GM23338 (cell line): ENCODE results near the gene NRGN. TPM values are rescaled to one million over a fixed set of nuclear protein-coding genes. Genes with fewer than 3 reads are reported as not detected.

Experiments
- ATAC-seq: fragments of 200-7000 bp; cut with Tn5 transposase; 3 replicates; pipeline ENCODE4 v1.9.1; 2020
- DNase-seq: peaks from one replicate; pipeline ENCODE4 v3.0.0-alpha.2; 2015; ENCODE audit warnings: low spot score
- H2AFZ ChIP-seq: fragments of 200-600 bp; sonication (generic); 2 replicates; pipeline ENCODE4 v1.8.0; 2016; ENCODE audit warnings: antibody characterized with exemption, mild to moderate bottlenecking, moderate library complexity
- H3F3A ChIP-seq: fragments of 200-600 bp; sonication (generic); replicated peaks from 2 replicates; pipeline ENCODE4 v1.8.0; 2017; ENCODE audit warnings: antibody characterized with exemption, mixed run types, low read depth
- H3K27ac ChIP-seq: fragments of 200-600 bp; sonication (generic); 2 replicates; pipeline ENCODE4 v1.6.1; 2016; ENCODE audit warnings: low read depth
- H3K27me3 ChIP-seq: fragments of 200-600 bp; sonication (generic); 2 replicates; pipeline ENCODE4 v1.8.0; 2016; ENCODE audit warnings: mild to moderate bottlenecking, mixed run types, moderate library complexity; ENCODE audit not compliant: insufficient read depth
- H3K36me3 ChIP-seq: fragments of 200-600 bp; sonication (generic); 2 replicates; pipeline ENCODE4 v1.8.0; 2016; ENCODE audit warnings: mild to moderate bottlenecking; ENCODE audit not compliant: insufficient read depth
- H3K4me1 ChIP-seq: fragments of 200-600 bp; sonication (generic); 2 replicates; pipeline ENCODE4 v1.8.0; 2016; ENCODE audit warnings: mild to moderate bottlenecking, moderate library complexity; ENCODE audit not compliant: insufficient read depth
- H3K4me2 ChIP-seq: fragments of 200-600 bp; sonication (generic); 2 replicates; pipeline ENCODE4 v1.7.1; 2017; ENCODE audit warnings: mixed run types
- H3K4me3 ChIP-seq: fragments of 200-600 bp; sonication (generic); 2 replicates; pipeline ENCODE4 v1.6.1; 2016; ENCODE audit warnings: mixed run types
- H3K79me2 ChIP-seq: fragments of 200-600 bp; sonication (generic); replicated peaks from 2 replicates; pipeline ENCODE4 v1.8.0; 2017; ENCODE audit warnings: mild to moderate bottlenecking; ENCODE audit not compliant: insufficient read depth
- H3K9me2 ChIP-seq: fragments of 200-600 bp; sonication (generic); 2 replicates; pipeline ENCODE4 v1.8.0; 2017; ENCODE audit not compliant: insufficient read depth
- H4K20me1 ChIP-seq: fragments of 200-600 bp; sonication (generic); replicated peaks from 2 replicates; pipeline ENCODE4 v1.8.0; 2017; ENCODE audit warnings: mild to moderate bottlenecking; ENCODE audit not compliant: insufficient read depth
- H3K27ac Mint-ChIP-seq: 2 replicates; pipeline ENCODE4 v1.8.0; 2020; ENCODE audit warnings: inconsistent platforms, mild to moderate bottlenecking, moderate library complexity, mixed read lengths
- H3K27me3 Mint-ChIP-seq: 3 replicates; pipeline ENCODE4 v1.8.0; 2022; ENCODE audit warnings: low read depth, mild to moderate bottlenecking, moderate library complexity, mixed read lengths, inconsistent platforms; ENCODE audit not compliant: insufficient read depth, poor library complexity
- H3K36me3 Mint-ChIP-seq: 3 replicates; pipeline ENCODE4 v1.8.0; 2021; ENCODE audit warnings: low read depth, mild to moderate bottlenecking, inconsistent platforms, moderate library complexity, mixed read lengths
- H3K4me1 Mint-ChIP-seq: 3 replicates; pipeline ENCODE4 v1.8.0; 2020; ENCODE audit warnings: mild to moderate bottlenecking, inconsistent platforms, mixed read lengths
- H3K4me3 Mint-ChIP-seq: 3 replicates; pipeline ENCODE4 v1.8.0; 2021; ENCODE audit warnings: moderate library complexity, mild to moderate bottlenecking, inconsistent platforms, mixed read lengths
- H3K9me3 Mint-ChIP-seq: 3 replicates; pipeline ENCODE4 v1.8.0; 2020; ENCODE audit warnings: moderate library complexity, mild to moderate bottlenecking, inconsistent platforms, mixed read lengths
- CREB1 ChIP-seq: fragments of 250-450 bp; sonication (Bioruptor Pico); IDR thresholded peaks from 2 replicates; pipeline ENCODE4 v1.5.0; 2020; ENCODE audit warnings: low read depth, mild to moderate bottlenecking, moderate library complexity
- EZH2 ChIP-seq: fragments of 200-600 bp; sonication (generic); IDR thresholded peaks from one replicate; pipeline ENCODE4 v1.8.0; 2017; ENCODE audit warnings: antibody characterized with exemption, mild to moderate bottlenecking, low read depth; ENCODE audit not compliant: unreplicated experiment
- EZH2phosphoT487 ChIP-seq: fragments of 200-600 bp; sonication (generic); IDR thresholded peaks from one replicate; pipeline ENCODE4 v1.8.1; 2018; ENCODE audit warnings: antibody characterized with exemption; ENCODE audit not compliant: unreplicated experiment
- JUNB ChIP-seq: IDR thresholded peaks from one replicate; pipeline ENCODE4 v1.6.1; 2016; ENCODE audit warnings: antibody characterized with exemption; ENCODE audit not compliant: unreplicated experiment
- NANOG ChIP-seq: IDR thresholded peaks from 2 replicates; pipeline ENCODE4 v1.6.1; 2016; ENCODE audit warnings: antibody characterized with exemption, borderline replicate concordance
- POLR2AphosphoS5 ChIP-seq: IDR thresholded peaks from 2 replicates; pipeline ENCODE4 v1.6.1; 2016; ENCODE audit warnings: antibody characterized with exemption, low read depth
- STAT1 ChIP-seq: IDR thresholded peaks from one replicate; pipeline ENCODE4 v1.6.1; 2016; ENCODE audit warnings: antibody characterized with exemption; ENCODE audit not compliant: unreplicated experiment
- ZNF114 ChIP-seq: fragments of 250-450 bp; sonication (Bioruptor Pico); IDR thresholded peaks from 2 replicates; pipeline ENCODE4 v1.5.0; 2020; ENCODE audit warnings: mild to moderate bottlenecking, moderate library complexity
- ZNF331 ChIP-seq: fragments of 250-450 bp; sonication (Bioruptor Pico); IDR thresholded peaks from 2 replicates; pipeline ENCODE4 v1.5.0; 2020; ENCODE audit warnings: low read depth, mild to moderate bottlenecking, moderate library complexity
- polyA plus RNA-seq: library from polyadenylated mRNA; unstranded; fragments of >200 nt; fragmentation: Nextera tagmentation; extraction: Ambion mirVana; gene quantifications from 2 replicates; pipeline ENCODE4 v1.2.1, GENCODE V29; 2016
- total RNA-seq: library from RNA; depleted of rRNA; stranded (reverse); fragments of >200 nt; shearing (Covaris generic); gene quantifications from 2 replicates; pipeline ENCODE4 v1.2.3, GENCODE V29; 2014
- TF ChIP-seq, protein P1 (sequence below): IDR thresholded peaks from one replicate; pipeline ENCODE4 v1.6.1; 2018; ENCODE audit warnings: antibody characterized with exemption; ENCODE audit not compliant: unreplicated experiment
- TF ChIP-seq, protein P2 (sequence below), 2 experiments: fragments of 200-600 bp in 1 of 2; sonication (generic) in 1 of 2; conservative IDR thresholded peaks; 2 replicates each; pipeline versions ENCODE4 v1.5.1 to v1.6.1; 2016 to 2017; ENCODE audit warnings: antibody characterized with exemption in 2 of 2, low read depth in 2 of 2, mild to moderate bottlenecking in 2 of 2, moderate library complexity in 1 of 2
- TF ChIP-seq, protein P3 (sequence below): IDR thresholded peaks from 2 replicates; pipeline ENCODE4 v1.6.1; 2016; ENCODE audit warnings: antibody characterized with exemption
- TF ChIP-seq, protein P4 (sequence below): fragments of 250-450 bp; sonication (Bioruptor Pico); IDR thresholded peaks from 2 replicates; pipeline ENCODE4 v1.5.0; 2020; ENCODE audit warnings: mild to moderate bottlenecking, moderate library complexity

The NRGN gene
- total and polyA plus RNA-seq, 2 experiments from 2014 or later, result 0.24 to 0.61 TPM

GRCh38 chr11:124722176-124722575, 17.6 kb upstream of the NRGN start:
- ATAC-seq, result no peak
- no peaks in the 10 kb centered on the region for H3K36me3 ChIP-seq
- no peak overlapping the region for H3K4me2 ChIP-seq
- peaks cover 76% of the 10 kb centered on the region for H3K27me3 Mint-ChIP-seq
- no peak for DNase-seq
- H3K4me1 ChIP-seq, result peaks cover 34% of the 10 kb centered on the region
- H3K9me3 Mint-ChIP-seq, result no peaks in the 10 kb centered on the region
- H3K4me1 Mint-ChIP-seq, result peaks cover 66% of the 10 kb centered on the region
- no peaks in the 10 kb centered on the region for H3K36me3 Mint-ChIP-seq
- H4K20me1 ChIP-seq, result no peaks in the 10 kb centered on the region; the same call in none of the 2 replicates
- no peak overlapping the region for H3K4me3 ChIP-seq
- no peaks in the 10 kb centered on the region for H3K9me2 ChIP-seq
- H3K27ac ChIP-seq, result no peak overlapping the region
- no peaks in the 10 kb centered on the region for H3K79me2 ChIP-seq
- H3K27me3 ChIP-seq, result peaks cover 94% of the 10 kb centered on the region
- H3K4me3 Mint-ChIP-seq, result no peak overlapping the region
- no peak overlapping the region for H2AFZ ChIP-seq
- no peak overlapping the region for H3K27ac Mint-ChIP-seq
- TF ChIP-seq STAT1 (no peak), ZNF114 (CRISPR knock-in tag) (no peak), ZNF331 (CRISPR knock-in tag) (no peak), EZH2 (no peak), JUNB (no peak), NANOG (no peak), POLR2AphosphoS5 (no peak), EZH2phosphoT487 (no peak), CREB1 (CRISPR knock-in tag) (no peak)
- TF ChIP-seq, protein P1, sequence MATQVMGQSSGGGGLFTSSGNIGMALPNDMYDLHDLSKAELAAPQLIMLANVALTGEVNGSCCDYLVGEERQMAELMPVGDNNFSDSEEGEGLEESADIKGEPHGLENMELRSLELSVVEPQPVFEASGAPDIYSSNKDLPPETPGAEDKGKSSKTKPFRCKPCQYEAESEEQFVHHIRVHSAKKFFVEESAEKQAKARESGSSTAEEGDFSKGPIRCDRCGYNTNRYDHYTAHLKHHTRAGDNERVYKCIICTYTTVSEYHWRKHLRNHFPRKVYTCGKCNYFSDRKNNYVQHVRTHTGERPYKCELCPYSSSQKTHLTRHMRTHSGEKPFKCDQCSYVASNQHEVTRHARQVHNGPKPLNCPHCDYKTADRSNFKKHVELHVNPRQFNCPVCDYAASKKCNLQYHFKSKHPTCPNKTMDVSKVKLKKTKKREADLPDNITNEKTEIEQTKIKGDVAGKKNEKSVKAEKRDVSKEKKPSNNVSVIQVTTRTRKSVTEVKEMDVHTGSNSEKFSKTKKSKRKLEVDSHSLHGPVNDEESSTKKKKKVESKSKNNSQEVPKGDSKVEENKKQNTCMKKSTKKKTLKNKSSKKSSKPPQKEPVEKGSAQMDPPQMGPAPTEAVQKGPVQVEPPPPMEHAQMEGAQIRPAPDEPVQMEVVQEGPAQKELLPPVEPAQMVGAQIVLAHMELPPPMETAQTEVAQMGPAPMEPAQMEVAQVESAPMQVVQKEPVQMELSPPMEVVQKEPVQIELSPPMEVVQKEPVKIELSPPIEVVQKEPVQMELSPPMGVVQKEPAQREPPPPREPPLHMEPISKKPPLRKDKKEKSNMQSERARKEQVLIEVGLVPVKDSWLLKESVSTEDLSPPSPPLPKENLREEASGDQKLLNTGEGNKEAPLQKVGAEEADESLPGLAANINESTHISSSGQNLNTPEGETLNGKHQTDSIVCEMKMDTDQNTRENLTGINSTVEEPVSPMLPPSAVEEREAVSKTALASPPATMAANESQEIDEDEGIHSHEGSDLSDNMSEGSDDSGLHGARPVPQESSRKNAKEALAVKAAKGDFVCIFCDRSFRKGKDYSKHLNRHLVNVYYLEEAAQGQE, result no peak
- TF ChIP-seq, protein P2, sequence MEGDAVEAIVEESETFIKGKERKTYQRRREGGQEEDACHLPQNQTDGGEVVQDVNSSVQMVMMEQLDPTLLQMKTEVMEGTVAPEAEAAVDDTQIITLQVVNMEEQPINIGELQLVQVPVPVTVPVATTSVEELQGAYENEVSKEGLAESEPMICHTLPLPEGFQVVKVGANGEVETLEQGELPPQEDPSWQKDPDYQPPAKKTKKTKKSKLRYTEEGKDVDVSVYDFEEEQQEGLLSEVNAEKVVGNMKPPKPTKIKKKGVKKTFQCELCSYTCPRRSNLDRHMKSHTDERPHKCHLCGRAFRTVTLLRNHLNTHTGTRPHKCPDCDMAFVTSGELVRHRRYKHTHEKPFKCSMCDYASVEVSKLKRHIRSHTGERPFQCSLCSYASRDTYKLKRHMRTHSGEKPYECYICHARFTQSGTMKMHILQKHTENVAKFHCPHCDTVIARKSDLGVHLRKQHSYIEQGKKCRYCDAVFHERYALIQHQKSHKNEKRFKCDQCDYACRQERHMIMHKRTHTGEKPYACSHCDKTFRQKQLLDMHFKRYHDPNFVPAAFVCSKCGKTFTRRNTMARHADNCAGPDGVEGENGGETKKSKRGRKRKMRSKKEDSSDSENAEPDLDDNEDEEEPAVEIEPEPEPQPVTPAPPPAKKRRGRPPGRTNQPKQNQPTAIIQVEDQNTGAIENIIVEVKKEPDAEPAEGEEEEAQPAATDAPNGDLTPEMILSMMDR (conservative IDR thresholded peaks at IDR 0.05; ENCODE audit: low read depth in 2 of 2), result no peak
- TF ChIP-seq, protein P3, sequence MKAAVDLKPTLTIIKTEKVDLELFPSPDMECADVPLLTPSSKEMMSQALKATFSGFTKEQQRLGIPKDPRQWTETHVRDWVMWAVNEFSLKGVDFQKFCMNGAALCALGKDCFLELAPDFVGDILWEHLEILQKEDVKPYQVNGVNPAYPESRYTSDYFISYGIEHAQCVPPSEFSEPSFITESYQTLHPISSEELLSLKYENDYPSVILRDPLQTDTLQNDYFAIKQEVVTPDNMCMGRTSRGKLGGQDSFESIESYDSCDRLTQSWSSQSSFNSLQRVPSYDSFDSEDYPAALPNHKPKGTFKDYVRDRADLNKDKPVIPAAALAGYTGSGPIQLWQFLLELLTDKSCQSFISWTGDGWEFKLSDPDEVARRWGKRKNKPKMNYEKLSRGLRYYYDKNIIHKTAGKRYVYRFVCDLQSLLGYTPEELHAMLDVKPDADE, result no peak
- TF ChIP-seq, protein P4, sequence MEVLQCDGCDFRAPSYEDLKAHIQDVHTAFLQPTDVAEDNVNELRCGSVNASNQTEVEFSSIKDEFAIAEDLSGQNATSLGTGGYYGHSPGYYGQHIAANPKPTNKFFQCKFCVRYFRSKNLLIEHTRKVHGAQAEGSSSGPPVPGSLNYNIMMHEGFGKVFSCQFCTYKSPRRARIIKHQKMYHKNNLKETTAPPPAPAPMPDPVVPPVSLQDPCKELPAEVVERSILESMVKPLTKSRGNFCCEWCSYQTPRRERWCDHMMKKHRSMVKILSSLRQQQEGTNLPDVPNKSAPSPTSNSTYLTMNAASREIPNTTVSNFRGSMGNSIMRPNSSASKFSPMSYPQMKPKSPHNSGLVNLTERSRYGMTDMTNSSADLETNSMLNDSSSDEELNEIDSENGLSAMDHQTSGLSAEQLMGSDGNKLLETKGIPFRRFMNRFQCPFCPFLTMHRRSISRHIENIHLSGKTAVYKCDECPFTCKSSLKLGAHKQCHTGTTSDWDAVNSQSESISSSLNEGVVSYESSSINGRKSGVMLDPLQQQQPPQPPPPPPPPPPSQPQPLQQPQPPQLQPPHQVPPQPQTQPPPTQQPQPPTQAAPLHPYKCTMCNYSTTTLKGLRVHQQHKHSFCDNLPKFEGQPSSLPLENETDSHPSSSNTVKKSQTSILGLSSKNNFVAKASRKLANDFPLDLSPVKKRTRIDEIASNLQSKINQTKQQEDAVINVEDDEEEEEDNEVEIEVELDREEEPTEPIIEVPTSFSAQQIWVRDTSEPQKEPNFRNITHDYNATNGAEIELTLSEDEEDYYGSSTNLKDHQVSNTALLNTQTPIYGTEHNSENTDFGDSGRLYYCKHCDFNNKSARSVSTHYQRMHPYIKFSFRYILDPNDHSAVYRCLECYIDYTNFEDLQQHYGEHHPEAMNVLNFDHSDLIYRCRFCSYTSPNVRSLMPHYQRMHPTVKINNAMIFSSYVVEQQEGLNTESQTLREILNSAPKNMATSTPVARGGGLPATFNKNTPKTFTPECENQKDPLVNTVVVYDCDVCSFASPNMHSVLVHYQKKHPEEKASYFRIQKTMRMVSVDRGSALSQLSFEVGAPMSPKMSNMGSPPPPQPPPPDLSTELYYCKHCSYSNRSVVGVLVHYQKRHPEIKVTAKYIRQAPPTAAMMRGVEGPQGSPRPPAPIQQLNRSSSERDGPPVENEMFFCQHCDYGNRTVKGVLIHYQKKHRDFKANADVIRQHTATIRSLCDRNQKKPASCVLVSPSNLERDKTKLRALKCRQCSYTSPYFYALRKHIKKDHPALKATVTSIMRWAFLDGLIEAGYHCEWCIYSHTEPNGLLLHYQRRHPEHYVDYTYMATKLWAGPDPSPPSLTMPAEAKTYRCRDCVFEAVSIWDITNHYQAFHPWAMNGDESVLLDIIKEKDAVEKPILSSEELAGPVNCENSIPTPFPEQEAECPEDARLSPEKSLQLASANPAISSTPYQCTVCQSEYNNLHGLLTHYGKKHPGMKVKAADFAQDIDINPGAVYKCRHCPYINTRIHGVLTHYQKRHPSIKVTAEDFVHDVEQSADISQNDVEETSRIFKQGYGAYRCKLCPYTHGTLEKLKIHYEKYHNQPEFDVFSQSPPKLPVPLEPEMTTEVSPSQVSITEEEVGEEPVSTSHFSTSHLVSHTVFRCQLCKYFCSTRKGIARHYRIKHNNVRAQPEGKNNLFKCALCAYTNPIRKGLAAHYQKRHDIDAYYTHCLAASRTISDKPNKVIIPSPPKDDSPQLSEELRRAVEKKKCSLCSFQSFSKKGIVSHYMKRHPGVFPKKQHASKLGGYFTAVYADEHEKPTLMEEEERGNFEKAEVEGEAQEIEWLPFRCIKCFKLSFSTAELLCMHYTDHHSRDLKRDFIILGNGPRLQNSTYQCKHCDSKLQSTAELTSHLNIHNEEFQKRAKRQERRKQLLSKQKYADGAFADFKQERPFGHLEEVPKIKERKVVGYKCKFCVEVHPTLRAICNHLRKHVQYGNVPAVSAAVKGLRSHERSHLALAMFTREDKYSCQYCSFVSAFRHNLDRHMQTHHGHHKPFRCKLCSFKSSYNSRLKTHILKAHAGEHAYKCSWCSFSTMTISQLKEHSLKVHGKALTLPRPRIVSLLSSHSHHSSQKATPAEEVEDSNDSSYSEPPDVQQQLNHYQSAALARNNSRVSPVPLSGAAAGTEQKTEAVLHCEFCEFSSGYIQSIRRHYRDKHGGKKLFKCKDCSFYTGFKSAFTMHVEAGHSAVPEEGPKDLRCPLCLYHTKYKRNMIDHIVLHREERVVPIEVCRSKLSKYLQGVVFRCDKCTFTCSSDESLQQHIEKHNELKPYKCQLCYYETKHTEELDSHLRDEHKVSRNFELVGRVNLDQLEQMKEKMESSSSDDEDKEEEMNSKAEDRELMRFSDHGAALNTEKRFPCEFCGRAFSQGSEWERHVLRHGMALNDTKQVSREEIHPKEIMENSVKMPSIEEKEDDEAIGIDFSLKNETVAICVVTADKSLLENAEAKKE (CRISPR knock-in tag), result no peak
- H3F3A ChIP-seq, result no peaks in the 10 kb centered on the region
